Left lobe of liver (tissue), 2 donors: ENCODE measurements around the gene NAV3. TPM values are rescaled to one million over a fixed set of nuclear protein-coding genes. Genes with fewer than 3 reads are reported as not detected.

Experiments used
- ATAC-seq: fragments of 200-7000 bp; cut with Tn5 transposase; one replicate; pipeline ENCODE4 v1.9.1; 2020; ENCODE audit warnings: mild to moderate bottlenecking, moderate library complexity
- DNase-seq: peaks from one replicate; pipeline ENCODE4 v3.0.0-alpha.2; 2020; ENCODE audit warnings: low spot score
- total RNA-seq: library from RNA; stranded (reverse); gene quantifications from one replicate; pipeline ENCODE4 v1.2.1, GENCODE V29; 2021
- donor health status: DM: no; HTN: no; CAD: no; lungs with moderate emphysema.
- donor health status: DM: no; HTN: yes; CAD: no.

NAV3 gene
- total RNA-seq, 1 donor from 2014 or later = 0.48 TPM

- no peak for ATAC-seq
- no peak for DNase-seq
Observed at GRCh38 chr12:78176643-78177042, 345.9 kb downstream of the NAV3 start.

- DNase-seq (no peak), ATAC-seq (no peak)
Observed at GRCh38 chr12:78177298-78177697, 346.6 kb downstream of the NAV3 start.

- DNase-seq (no peak), ATAC-seq (no peak)
Observed at GRCh38 chr12:78179346-78179745, 348.7 kb downstream of the NAV3 start.

- no peak for DNase-seq
Observed at GRCh38 chr12:78181544-78182162, 351.0 kb downstream of the NAV3 start.

GRCh38 chr12:78183824-78184223 lies 353.1 kb downstream of the NAV3 start:
- no peak for DNase-seq
- no peak for ATAC-seq

More at GRCh38 chr12:78181544-78182162, 351.0 kb downstream of the NAV3 start:
- peak; percentile 52 for ATAC-seq

- no peak for DNase-seq
- no peak for ATAC-seq
Observed at GRCh38 chr12:78185109-78185508, 354.4 kb downstream of the NAV3 start.

- DNase-seq = no peak
- ATAC-seq = no peak
Observed at GRCh38 chr12:78185651-78186050, 355.0 kb downstream of the NAV3 start.

GRCh38 chr12:78186670-78187069 lies 356.0 kb downstream of the NAV3 start:
- DNase-seq (no peak), ATAC-seq (no peak)

- ATAC-seq = no peak
- no peak for DNase-seq
Observed at GRCh38 chr12:78187741-78188140, 357.0 kb downstream of the NAV3 start.

GRCh38 chr12:78189656-78190055 lies 359.0 kb downstream of the NAV3 start:
- no peak for ATAC-seq
- no peak for DNase-seq

GRCh38 chr12:78191611-78192010 lies 360.9 kb downstream of the NAV3 start:
- no peak for ATAC-seq
- no peak for DNase-seq

- no peak for ATAC-seq
- no peak for DNase-seq
Observed at GRCh38 chr12:78192979-78193378, 362.3 kb downstream of the NAV3 start.

GRCh38 chr12:78194448-78194847 lies 363.8 kb downstream of the NAV3 start:
- ATAC-seq = no peak
- no peak for DNase-seq

- ATAC-seq (no peak), DNase-seq (no peak)
Observed at GRCh38 chr12:78198896-78199295, 368.2 kb downstream of the NAV3 start.

- ATAC-seq = no peak
- no peak for DNase-seq
Observed at GRCh38 chr12:78199926-78200325, 369.2 kb downstream of the NAV3 start.

GRCh38 chr12:78204926-78205325 lies 374.2 kb downstream of the NAV3 start:
- DNase-seq (no peak), ATAC-seq (no peak)

GRCh38 chr12:78208092-78208491 lies 377.4 kb downstream of the NAV3 start:
- no peak for DNase-seq
- ATAC-seq = no peak

GRCh38 chr12:78209846-78210505 lies 379.3 kb downstream of the NAV3 start:
- ATAC-seq = no peak
- no peak for DNase-seq

GRCh38 chr12:78210506-78210860 lies 379.8 kb downstream of the NAV3 start:
- ATAC-seq (no peak), DNase-seq (no peak)

- ATAC-seq (no peak), DNase-seq (no peak)
Observed at GRCh38 chr12:78210894-78211302, 380.2 kb downstream of the NAV3 start.

GRCh38 chr12:78220811-78221210 lies 390.1 kb downstream of the NAV3 start:
- no peak for DNase-seq
- ATAC-seq = no peak

- no peak for DNase-seq
- no peak for ATAC-seq
Observed at GRCh38 chr12:78224154-78224553, 393.5 kb downstream of the NAV3 start.

GRCh38 chr12:78226763-78227162 lies 396.1 kb downstream of the NAV3 start:
- no peak for DNase-seq
- no peak for ATAC-seq
